ENCODE data around the gene SHKBP1. TPM values are rescaled to one million over a fixed set of nuclear protein-coding genes. Genes with fewer than 3 reads are reported as not detected.

SHKBP1 gene
- total and polyA plus RNA-seq, 4 donors = 21.1 to 191 (median 97.1) TPM

DNA sequence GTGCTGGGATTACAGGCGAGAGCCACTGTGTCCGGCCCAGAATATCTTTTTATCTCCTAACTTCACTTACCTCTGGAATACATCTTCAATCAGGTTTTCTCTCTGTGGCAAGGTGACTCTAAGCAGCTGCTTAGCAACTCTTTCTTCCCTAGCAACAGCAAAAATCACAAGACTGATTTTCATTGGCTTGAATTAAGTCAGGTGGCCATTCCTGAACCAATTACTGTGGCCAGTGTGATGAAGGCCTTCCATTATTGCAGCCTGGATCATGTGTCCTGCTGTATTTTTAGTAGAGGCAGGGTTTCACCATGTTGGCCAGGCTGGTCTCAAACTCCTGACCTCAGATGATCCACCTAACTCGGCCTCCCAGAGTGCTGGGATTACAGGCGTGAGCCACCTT, 15.5 kb downstream of the SHKBP1 start:
- WGBS, 2 donors = 93% methylated on average over 4 of the region's 4 CpGs
- TF ChIP-seq, protein P1, sequence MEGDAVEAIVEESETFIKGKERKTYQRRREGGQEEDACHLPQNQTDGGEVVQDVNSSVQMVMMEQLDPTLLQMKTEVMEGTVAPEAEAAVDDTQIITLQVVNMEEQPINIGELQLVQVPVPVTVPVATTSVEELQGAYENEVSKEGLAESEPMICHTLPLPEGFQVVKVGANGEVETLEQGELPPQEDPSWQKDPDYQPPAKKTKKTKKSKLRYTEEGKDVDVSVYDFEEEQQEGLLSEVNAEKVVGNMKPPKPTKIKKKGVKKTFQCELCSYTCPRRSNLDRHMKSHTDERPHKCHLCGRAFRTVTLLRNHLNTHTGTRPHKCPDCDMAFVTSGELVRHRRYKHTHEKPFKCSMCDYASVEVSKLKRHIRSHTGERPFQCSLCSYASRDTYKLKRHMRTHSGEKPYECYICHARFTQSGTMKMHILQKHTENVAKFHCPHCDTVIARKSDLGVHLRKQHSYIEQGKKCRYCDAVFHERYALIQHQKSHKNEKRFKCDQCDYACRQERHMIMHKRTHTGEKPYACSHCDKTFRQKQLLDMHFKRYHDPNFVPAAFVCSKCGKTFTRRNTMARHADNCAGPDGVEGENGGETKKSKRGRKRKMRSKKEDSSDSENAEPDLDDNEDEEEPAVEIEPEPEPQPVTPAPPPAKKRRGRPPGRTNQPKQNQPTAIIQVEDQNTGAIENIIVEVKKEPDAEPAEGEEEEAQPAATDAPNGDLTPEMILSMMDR (IDR thresholded peaks at IDR 0.05; ENCODE audit: control extremely low read depth, extremely low read depth) = no peak
- Histone ChIP-seq H3K27me3 (ENCODE audit: control insufficient read depth in 3 of 3, insufficient read depth in 3 of 3, low read length in 2 of 3) (peaks cover 0 to under 1% (median 0%) of the 10 kb centered on the region in 3 donors), H3K4me3 (no peak overlapping the region), H3K27ac (ENCODE audit: low read depth in 1 of 2, low read length in 1 of 2) (no peak overlapping the region), H3K9me3 (ENCODE audit: control insufficient read depth in 4 of 4, insufficient read depth in 3 of 4, low read length in 3 of 4) (no peaks in the 10 kb centered on the region), H3K36me3 (ENCODE audit: control insufficient read depth in 4 of 4, insufficient read depth in 4 of 4, low read length in 4 of 4) (peaks cover 0 to 20% (median 0%) of the 10 kb centered on the region in 4 donors), H3K4me1 (ENCODE audit: control insufficient read depth in 5 of 5, insufficient read depth in 5 of 5, low read length in 5 of 5) (peaks cover 0 to 6% (median 3%) of the 10 kb centered on the region in 5 donors), H3K9ac (ENCODE audit: insufficient read depth in 1 of 2, low read length in 2 of 2) (no peak overlapping the region)
- ATAC-seq (ENCODE audit: insufficient read depth, low FRiP score) (no peak), DNase-seq (no peak)

DNA sequence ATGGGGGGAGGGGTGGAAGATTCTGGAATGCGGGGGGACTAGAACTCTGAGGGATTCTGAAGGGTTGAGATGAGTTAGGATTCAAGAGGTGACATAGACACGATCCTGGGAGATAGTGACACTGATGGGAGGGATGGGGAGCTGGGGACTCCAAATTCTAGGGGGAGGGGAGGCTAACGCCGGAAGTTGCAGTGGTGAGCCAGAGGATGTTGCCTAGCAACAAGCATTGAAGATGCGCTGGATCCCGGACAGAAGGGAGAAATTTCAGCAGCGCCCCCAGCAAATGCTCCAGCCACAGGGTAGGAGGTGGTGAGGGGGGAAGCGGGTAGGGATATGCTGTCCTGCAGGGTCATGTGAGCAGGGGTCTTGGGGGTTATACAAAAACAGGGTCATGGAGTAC, 17.6 kb downstream of the SHKBP1 start:
- no peak overlapping the region for H3K4me3 ChIP-seq
- H3K9me3 ChIP-seq (ENCODE audit: control insufficient read depth in 4 of 4, insufficient read depth in 3 of 4, low read length in 3 of 4) = no peaks in the 10 kb centered on the region
- H3K27me3 ChIP-seq (ENCODE audit: control insufficient read depth in 3 of 3, insufficient read depth in 3 of 3, low read length in 2 of 3) = peaks cover 0 to 5% (median 0%) of the 10 kb centered on the region in 3 donors
- no peak overlapping the region for H3K9ac ChIP-seq (ENCODE audit: insufficient read depth in 1 of 2, low read length in 2 of 2)
- H3K36me3 ChIP-seq (ENCODE audit: control insufficient read depth in 4 of 4, insufficient read depth in 4 of 4, low read length in 4 of 4) = peaks cover 0 to 13% (median 0%) of the 10 kb centered on the region in 4 donors
- ATAC-seq (ENCODE audit: insufficient read depth, low FRiP score) (no peak), DNase-seq (peak in 2 of 3 donors; percentile 35 to 42)
- WGBS, 2 donors = 25 to 32% methylated on average over 8 of the region's 8 CpGs
- TF ChIP-seq, protein P1 (IDR thresholded peaks at IDR 0.05; ENCODE audit: control extremely low read depth, extremely low read depth) = no peak
- H3K4me1 ChIP-seq (ENCODE audit: control insufficient read depth in 5 of 5, insufficient read depth in 5 of 5, low read length in 5 of 5) = peaks cover 0 to 18% (median 5%) of the 10 kb centered on the region in 5 donors
- H3K27ac ChIP-seq (ENCODE audit: low read depth in 1 of 2, low read length in 1 of 2) = no peak overlapping the region

DNA sequence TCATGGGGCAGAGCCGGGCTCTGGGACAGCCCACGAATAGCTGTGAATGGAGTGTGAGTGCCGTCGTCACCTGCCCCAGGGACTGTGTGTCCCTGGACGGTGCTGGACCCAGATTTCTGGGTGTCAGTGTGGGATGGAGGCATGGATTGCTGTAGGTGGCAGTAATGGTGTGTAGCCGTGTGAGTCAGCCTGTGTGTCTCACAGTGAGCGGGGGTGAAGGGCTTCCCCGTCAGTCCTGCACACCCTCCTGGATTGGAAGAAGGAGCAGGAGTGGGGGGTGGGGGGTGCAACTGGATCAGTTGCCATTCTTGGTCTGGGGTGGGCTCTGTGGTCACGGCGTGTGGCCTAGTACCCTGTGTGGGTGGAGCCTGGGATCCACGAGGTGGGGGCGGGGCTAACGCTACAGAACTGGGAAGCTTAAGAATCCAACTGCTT, 18.0 kb downstream of the SHKBP1 start:
- peaks cover 0 to 8% (median 0%) of the 10 kb centered on the region in 3 donors for H3K27me3 ChIP-seq (ENCODE audit: control insufficient read depth in 3 of 3, insufficient read depth in 3 of 3, low read length in 2 of 3)
- WGBS, 2 donors = 36 to 52% methylated on average over 13 of the region's 13 CpGs
- no peak for DNase-seq

More for the DNA sequence above, 18.0 kb downstream of the SHKBP1 start:
- Histone ChIP-seq H3K4me1 (ENCODE audit: control insufficient read depth in 5 of 5, insufficient read depth in 5 of 5, low read length in 5 of 5) (peaks cover 0 to 22% (median 5%) of the 10 kb centered on the region in 5 donors), H3K9ac (ENCODE audit: insufficient read depth in 1 of 2, low read length in 2 of 2) (no peak overlapping the region), H3K9me3 (ENCODE audit: control insufficient read depth in 4 of 4, insufficient read depth in 3 of 4, low read length in 3 of 4) (no peaks in the 10 kb centered on the region), H3K36me3 (ENCODE audit: control insufficient read depth in 4 of 4, insufficient read depth in 4 of 4, low read length in 4 of 4) (peaks cover 0 to 11% (median 0%) of the 10 kb centered on the region in 4 donors), H3K4me3 (no peak overlapping the region), H3K27ac (ENCODE audit: low read depth in 1 of 2, low read length in 1 of 2) (no peak overlapping the region)
- TF ChIP-seq, protein P1 (IDR thresholded peaks at IDR 0.05; ENCODE audit: control extremely low read depth, extremely low read depth) = no peak
- ATAC-seq (ENCODE audit: insufficient read depth, low FRiP score) = no peak
